HCT116 (cell line): ENCODE measurements around the gene FAM167B. TPM values are rescaled to one million over a fixed set of nuclear protein-coding genes. Genes with fewer than 3 reads are reported as not detected.

Experiments
- ATAC-seq: fragments of 200-7000 bp; cut with Tn5 transposase; 2 replicates; pipeline ENCODE4 v1.9.1; 2020; ENCODE audit warnings: mild to moderate bottlenecking, moderate library complexity
- BruUV-seq: library from RNA; stranded (reverse); fragments of 400-500 nt; replicated peaks from 2 replicates; lab custom pipeline; 2021; lab: Mats Ljungman, UMichigan
- CTCF ChIA-PET: fragments of 300-600 bp; sonication (Branson Sonifier 250); formaldehyde crosslinking; loops from one replicate; lab custom pipeline; 2021; ENCODE audit warnings: antibody characterized with exemption; lab: Charles Lee
- POLR2A ChIA-PET: fragments of 300-600, 350-600 bp; sonication (Branson Sonifier 250); formaldehyde crosslinking; loops from one replicate; lab custom pipeline; 2021; ENCODE audit warnings: antibody characterized with exemption; lab: Charles Lee
- RAD21 ChIA-PET, 2 experiments: fragments of 300-600 bp; sonication (Branson Sonifier 250); formaldehyde crosslinking; loops; one replicate each; lab custom pipeline; 2023; ENCODE audit warnings: low total read pairs in 2 of 2; ENCODE audit not compliant: uncharacterized antibody in 2 of 2, unreplicated experiment in 2 of 2, low non-redundant PET in 1 of 2; lab: Charles Lee
- DNase-seq: peaks from one replicate; pipeline ENCODE4 v3.0.0-alpha.2; 2010; ENCODE audit warnings: low read depth, low spot score
- H2AFZ ChIP-seq: fragments of 200-600 bp; shearing (Covaris generic), sonication (generic); 2 replicates; pipeline ENCODE4 v1.6.1; 2017; ENCODE audit warnings: low read depth, mixed run types, mixed read lengths, antibody characterized with exemption, low read length; ENCODE audit not compliant: poor library complexity, severe bottlenecking
- H3K27ac ChIP-seq: 2 replicates; pipeline ENCODE4 v1.5.1; 2012; ENCODE audit warnings: low read depth, low read length
- H3K27me3 ChIP-seq: fragments of 200-600 bp; sonication (generic); 2 replicates; pipeline ENCODE4 v1.6.1; 2016; ENCODE audit warnings: mixed run types, low read length, mixed read lengths; ENCODE audit not compliant: insufficient read depth
- H3K36me3 ChIP-seq, 2 experiments: fragments of 200-500 bp in 1 of 2; fragments of 200-600 bp in 1 of 2; sonication (Bioruptor generic) in 1 of 2; sonication (generic) in 1 of 2; 2 replicates each; pipeline versions ENCODE4 v1.5.1 to v1.6.1; 2014 to 2016; ENCODE audit warnings: low read length in 2 of 2, inconsistent platforms in 1 of 2, mixed read lengths in 1 of 2, mixed run types in 1 of 2; ENCODE audit not compliant: insufficient read depth in 2 of 2, control insufficient read depth in 1 of 2
- H3K4me1 ChIP-seq, 2 experiments: fragments of 200-600 bp in 1 of 2; sonication (generic) in 1 of 2; 2 replicates each; pipeline versions ENCODE4 v1.5.1 to v1.6.1; 2012 to 2017; ENCODE audit warnings: low read length in 2 of 2, inconsistent platforms in 1 of 2, mild to moderate bottlenecking in 1 of 2, mixed read lengths in 1 of 2, mixed run types in 1 of 2, moderate library complexity in 1 of 2; ENCODE audit not compliant: insufficient read depth in 2 of 2, control insufficient read depth in 1 of 2
- H3K4me2 ChIP-seq: fragments of 200-600 bp; sonication (generic); 2 replicates; pipeline ENCODE4 v1.6.1; 2017; ENCODE audit warnings: mixed run types, low read length, mixed read lengths
- H3K4me3 ChIP-seq, 2 experiments: fragments of 200-600 bp in 1 of 2; sonication (generic) in 1 of 2; replicated peaks in 1 of 2; 2 replicates each; pipeline ENCODE4 v1.5.1; 2011 to 2016; ENCODE audit warnings: low read length in 2 of 2, control low read depth in 1 of 2, low read depth in 1 of 2, mild to moderate bottlenecking in 1 of 2, mixed read lengths in 1 of 2, mixed run types in 1 of 2
- H3K79me2 ChIP-seq: fragments of 200-600 bp; sonication (generic); 2 replicates; pipeline ENCODE4 v1.6.1; 2017; ENCODE audit warnings: mild to moderate bottlenecking, mixed run types, low read length, moderate library complexity, mixed read lengths; ENCODE audit not compliant: insufficient read depth
- H3K9ac ChIP-seq: fragments of 200-600 bp; sonication (generic); 2 replicates; pipeline ENCODE4 v1.6.1; 2016; ENCODE audit warnings: low read length, mixed read lengths
- H3K9me2 ChIP-seq: fragments of 200-600 bp; sonication (generic), shearing (Covaris generic); 2 replicates; pipeline ENCODE4 v1.6.1; 2017; ENCODE audit warnings: mixed run types, mild to moderate bottlenecking, moderate library complexity; ENCODE audit not compliant: insufficient read depth
- H3K9me3 ChIP-seq, 2 experiments: fragments of 200-500 bp in 1 of 2; fragments of 200-600 bp in 1 of 2; sonication (Bioruptor generic) in 1 of 2; sonication (generic) in 1 of 2; 2 replicates each; pipeline ENCODE4 v1.6.1; 2014 to 2017; ENCODE audit warnings: low read length in 2 of 2, mixed read lengths in 2 of 2, inconsistent platforms in 1 of 2, low read depth in 1 of 2, mild to moderate bottlenecking in 1 of 2, mixed run types in 1 of 2, moderate library complexity in 1 of 2; ENCODE audit not compliant: control insufficient read depth in 1 of 2, insufficient read depth in 1 of 2
- H4K20me1 ChIP-seq: fragments of 200-600 bp; sonication (generic), shearing (Covaris generic); 2 replicates; pipeline ENCODE4 v1.6.1; 2017; ENCODE audit warnings: mixed run types, mild to moderate bottlenecking, moderate library complexity; ENCODE audit not compliant: insufficient read depth
- ELF1 ChIP-seq: IDR thresholded peaks from 2 replicates; pipeline ENCODE4 v1.6.1; 2012; ENCODE audit warnings: low read depth, borderline replicate concordance
- EZH2 ChIP-seq: fragments of 200-600 bp; sonication (generic); IDR thresholded peaks from 2 replicates; pipeline ENCODE4 v1.6.1; 2017; ENCODE audit warnings: antibody characterized with exemption, mixed run types
- FOSL1 ChIP-seq: IDR thresholded peaks from 2 replicates; pipeline ENCODE4 v1.6.1; 2012; ENCODE audit warnings: low read depth
- POLR2A ChIP-seq: IDR thresholded peaks from 2 replicates; pipeline ENCODE4 v1.7.0; 2011; ENCODE audit warnings: borderline replicate concordance; ENCODE audit not compliant: insufficient read depth, insufficient read length; ENCODE audit errors: extremely low read depth
- POLR2AphosphoS5 ChIP-seq: IDR thresholded peaks from 2 replicates; pipeline ENCODE4 v1.6.1; 2011; ENCODE audit warnings: mild to moderate bottlenecking, low read depth, low read length, moderate library complexity
- RAD21 ChIP-seq: IDR thresholded peaks from 2 replicates; pipeline ENCODE4 v1.6.1; 2012; ENCODE audit warnings: low read depth, mild to moderate bottlenecking
- SIN3A ChIP-seq: IDR thresholded peaks from 2 replicates; pipeline ENCODE4 v1.6.1; 2012; ENCODE audit warnings: low read depth
- YY1 ChIP-seq: IDR thresholded peaks from 2 replicates; pipeline ENCODE4 v1.6.1; 2011; ENCODE audit warnings: low read length, low read depth, moderate library complexity, mild to moderate bottlenecking; ENCODE audit not compliant: insufficient replicate concordance; ENCODE audit errors: extremely low read depth
- ZFX ChIP-seq: fragments of 450-650 bp; IDR thresholded peaks from 2 replicates; pipeline ENCODE4 v1.6.1; 2017
- ZNF274 ChIP-seq: fragments of 200-500 bp; sonication (Bioruptor generic); IDR thresholded peaks from 2 replicates; pipeline ENCODE4 v1.6.1; 2014; ENCODE audit warnings: mild to moderate bottlenecking, low read depth, low read length, inconsistent platforms
- intact Hi-C: fragments of 100-400 bp; cut with micrococcal nuclease; formaldehyde crosslinking; loops from 2 replicates; pipeline ENCODE4 v1.10.0; 2022
- total RNA-seq: library from RNA; stranded (reverse); gene quantifications from one replicate; pipeline ENCODE4 v1.2.1, GENCODE V29; 2021; ENCODE audit not compliant: unreplicated experiment
- TF ChIP-seq, protein P1 (sequence below): IDR thresholded peaks from 2 replicates; pipeline ENCODE4 v1.6.1; 2012; ENCODE audit warnings: low read depth
- TF ChIP-seq, protein P2 (sequence below): IDR thresholded peaks from 2 replicates; pipeline ENCODE4 v1.6.1; 2012

FAM167B gene
- total RNA-seq, 1 experiment from 2014 or later, result 0.42 TPM

- TF ChIP-seq YY1 (no peak), RAD21 (no peak), POLR2AphosphoS5 (no peak), FOSL1 (no peak), ELF1 (no peak), SIN3A (no peak), ZNF274 (no peak), POLR2A (no peak), EZH2 (no peak), ZFX (no peak)
- TF ChIP-seq, protein P1, sequence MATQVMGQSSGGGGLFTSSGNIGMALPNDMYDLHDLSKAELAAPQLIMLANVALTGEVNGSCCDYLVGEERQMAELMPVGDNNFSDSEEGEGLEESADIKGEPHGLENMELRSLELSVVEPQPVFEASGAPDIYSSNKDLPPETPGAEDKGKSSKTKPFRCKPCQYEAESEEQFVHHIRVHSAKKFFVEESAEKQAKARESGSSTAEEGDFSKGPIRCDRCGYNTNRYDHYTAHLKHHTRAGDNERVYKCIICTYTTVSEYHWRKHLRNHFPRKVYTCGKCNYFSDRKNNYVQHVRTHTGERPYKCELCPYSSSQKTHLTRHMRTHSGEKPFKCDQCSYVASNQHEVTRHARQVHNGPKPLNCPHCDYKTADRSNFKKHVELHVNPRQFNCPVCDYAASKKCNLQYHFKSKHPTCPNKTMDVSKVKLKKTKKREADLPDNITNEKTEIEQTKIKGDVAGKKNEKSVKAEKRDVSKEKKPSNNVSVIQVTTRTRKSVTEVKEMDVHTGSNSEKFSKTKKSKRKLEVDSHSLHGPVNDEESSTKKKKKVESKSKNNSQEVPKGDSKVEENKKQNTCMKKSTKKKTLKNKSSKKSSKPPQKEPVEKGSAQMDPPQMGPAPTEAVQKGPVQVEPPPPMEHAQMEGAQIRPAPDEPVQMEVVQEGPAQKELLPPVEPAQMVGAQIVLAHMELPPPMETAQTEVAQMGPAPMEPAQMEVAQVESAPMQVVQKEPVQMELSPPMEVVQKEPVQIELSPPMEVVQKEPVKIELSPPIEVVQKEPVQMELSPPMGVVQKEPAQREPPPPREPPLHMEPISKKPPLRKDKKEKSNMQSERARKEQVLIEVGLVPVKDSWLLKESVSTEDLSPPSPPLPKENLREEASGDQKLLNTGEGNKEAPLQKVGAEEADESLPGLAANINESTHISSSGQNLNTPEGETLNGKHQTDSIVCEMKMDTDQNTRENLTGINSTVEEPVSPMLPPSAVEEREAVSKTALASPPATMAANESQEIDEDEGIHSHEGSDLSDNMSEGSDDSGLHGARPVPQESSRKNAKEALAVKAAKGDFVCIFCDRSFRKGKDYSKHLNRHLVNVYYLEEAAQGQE, result no peak
- TF ChIP-seq, protein P2, sequence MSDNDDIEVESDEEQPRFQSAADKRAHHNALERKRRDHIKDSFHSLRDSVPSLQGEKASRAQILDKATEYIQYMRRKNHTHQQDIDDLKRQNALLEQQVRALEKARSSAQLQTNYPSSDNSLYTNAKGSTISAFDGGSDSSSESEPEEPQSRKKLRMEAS, result no peak
- BruUV-seq, result no TSS peak
- no peaks in the 10 kb centered on the region for H3K27me3 ChIP-seq
- no peak overlapping the region for H2AFZ ChIP-seq
- H3K4me2 ChIP-seq, result no peak overlapping the region
- H3K36me3 ChIP-seq, result peaks cover 2 to 4% of the 10 kb centered on the region in 2 experiments; a peak in 1 of 4 replicates
- no peak overlapping the region for H3K4me3 ChIP-seq
- H3K9me3 ChIP-seq, result no peaks in the 10 kb centered on the region
- no peaks in the 10 kb centered on the region for H4K20me1 ChIP-seq
- intact Hi-C loops, result loop anchor here (5.0 kb wide), 1 partner anchor 76 kb away; the partner anchor contains the start of gene HDAC1
- H3K4me1 ChIP-seq, result peaks cover 9 to 23% of the 10 kb centered on the region in 2 experiments; a peak in 3 of 4 replicates
- DNase-seq (no peak), ATAC-seq (no peak)
- ChIA-PET RAD21 (interaction anchor here (1.4 kb wide), 2 partner anchors 32 kb away, joined by 4 read pairs; no protein-coding TSS in a partner anchor), POLR2A (no interaction called here), CTCF (interaction anchor here (1.1 to 1.6 kb wide), 3 partner anchors 10 to 178 kb away, joined by 4 read pairs; partner anchors contain the start of gene BSDC1)
- no peak overlapping the region for H3K27ac ChIP-seq
- H3K9me2 ChIP-seq, result no peaks in the 10 kb centered on the region
- H3K9ac ChIP-seq, result no peak overlapping the region
- H3K79me2 ChIP-seq, result peaks cover 6% of the 10 kb centered on the region; the same call in 1 of the 2 replicates
Measured at GRCh38 chr1:32216566-32216965, 30.5 kb upstream of the FAM167B start.
